Measurements from ENCODE around the gene LYST.

- TF ChIP-seq SIN3A (IDR thresholded peaks at IDR 0.05; ENCODE audit: borderline replicate concordance, insufficient read depth, low read length) (no peak), POLR2AphosphoS5 (IDR thresholded peaks at IDR 0.05; ENCODE audit: low read depth, low read length) (no peak), REST (IDR thresholded peaks at IDR 0.05; ENCODE audit: insufficient read depth in 1 of 2, low read depth in 2 of 2, low read length in 2 of 2) (no peak), FOXP2 (optimal IDR thresholded peaks at IDR 0.05; ENCODE audit: borderline replicate concordance, extremely low read depth, extremely low read length, insufficient read depth) (no peak)
These were observed 107.4 kb downstream of the LYST start for GRCh38 chr1:235759336-235759735.

Data from PFSK-1 (cell line).